GM19023 (cell line): Measurements from ENCODE around the gene TTC7B.

ENCODE experiments used
- ATAC-seq: cut with Tn5 transposase; IDR thresholded peaks from one replicate; pipeline ENCODE4 v1.9.1; 2021; ENCODE audit warnings: mild to moderate bottlenecking, moderate library complexity; ENCODE audit not compliant: unreplicated experiment

The TTC7B gene

GRCh38 chr14:90777830-90778485 lies 38.3 kb downstream of the TTC7B start:
- ATAC-seq: no peak

GRCh38 chr14:90777358-90777757 lies 38.9 kb downstream of the TTC7B start:
- ATAC-seq: no peak

- no peak for ATAC-seq
Observed at GRCh38 chr14:90775441-90775840, 40.8 kb downstream of the TTC7B start.

- ATAC-seq: no peak
Observed at GRCh38 chr14:90774316-90774715, 41.9 kb downstream of the TTC7B start.

- ATAC-seq: no peak
Observed at GRCh38 chr14:90773705-90774104, 42.5 kb downstream of the TTC7B start.

- ATAC-seq: no peak
Observed at GRCh38 chr14:90773196-90773486, 43.1 kb downstream of the TTC7B start.

- ATAC-seq: no peak
Observed at GRCh38 chr14:90767899-90768298, 48.3 kb downstream of the TTC7B start.

GRCh38 chr14:90760591-90761316 lies 55.5 kb downstream of the TTC7B start:
- ATAC-seq: no peak

- ATAC-seq: no peak
Observed at GRCh38 chr14:90760078-90760444, 56.2 kb downstream of the TTC7B start.

- no peak for ATAC-seq
Observed at GRCh38 chr14:90759370-90760077, 56.7 kb downstream of the TTC7B start.

- no peak for ATAC-seq
Observed at GRCh38 chr14:90758959-90759358, 57.3 kb downstream of the TTC7B start.

GRCh38 chr14:90758028-90758889 lies 58.0 kb downstream of the TTC7B start:
- peak; percentile 93 for ATAC-seq

- ATAC-seq: no peak
Observed at GRCh38 chr14:90757452-90757851, 58.8 kb downstream of the TTC7B start.

- no peak for ATAC-seq
Observed at GRCh38 chr14:90756755-90757345, 59.4 kb downstream of the TTC7B start.

- no peak for ATAC-seq
Observed at GRCh38 chr14:90755661-90756304, 60.4 kb downstream of the TTC7B start.

- ATAC-seq: no peak
Observed at GRCh38 chr14:90753456-90754005, 62.7 kb downstream of the TTC7B start.

GRCh38 chr14:90750701-90751100 lies 65.5 kb downstream of the TTC7B start:
- ATAC-seq: no peak

- no peak for ATAC-seq
Observed at GRCh38 chr14:90750191-90750590, 66.0 kb downstream of the TTC7B start.

- ATAC-seq: no peak
Observed at GRCh38 chr14:90747909-90748308, 68.3 kb downstream of the TTC7B start.

- ATAC-seq: no peak
Observed at GRCh38 chr14:90743826-90744225, 72.4 kb downstream of the TTC7B start.
